GM12878 (cell line): Measurements from ENCODE around the gene SPEG. TPM values are rescaled to one million over a fixed set of nuclear protein-coding genes. Genes with fewer than 3 reads are reported as not detected.

Experiments used
- ATAC-seq: fragments of 200-7000 bp; cut with Tn5 transposase; 3 replicates; pipeline ENCODE4 v1.9.1; 2020; ENCODE audit warnings: mild to moderate bottlenecking, moderate library complexity
- BruUV-seq: library from RNA; stranded (reverse); fragments of 400-500 nt; replicated peaks from 2 replicates; lab custom pipeline; 2021; lab: Mats Ljungman, UMichigan
- CTCF ChIA-PET: fragments of 300-600 bp; sonication (Branson Sonifier 250); formaldehyde crosslinking; extraction: SDS; loops from one replicate; lab custom pipeline; 2021; ENCODE audit warnings: inconsistent platforms; lab: Yijun Ruan, JAX
- POLR2A ChIA-PET: fragments of 350-600 bp; formaldehyde crosslinking; extraction: SDS; loops from one replicate; lab custom pipeline; 2021; ENCODE audit warnings: inconsistent platforms; lab: Charles Lee
- RAD21 ChIA-PET: fragments of 300-600 bp; sonication (Branson Sonifier 250); formaldehyde crosslinking; loops from one replicate; lab custom pipeline; 2023; ENCODE audit warnings: antibody characterized with exemption; ENCODE audit not compliant: unreplicated experiment; lab: Charles Lee
- SMC1A ChIA-PET: fragments of 300-600 bp; sonication (Branson Sonifier 250); formaldehyde crosslinking; loops from one replicate; lab custom pipeline; 2023; ENCODE audit not compliant: unreplicated experiment, uncharacterized antibody; lab: Charles Lee
- DNase-seq: peaks from one replicate; pipeline ENCODE4 v3.0.0-alpha.2; 2011; ENCODE audit warnings: low read depth, low spot score
- FAIRE-seq: peaks from 3 replicates; lab custom pipeline; 2011; peaks lifted over from hg19 to GRCh38; lab: Jason Lieb, UNC
- H2AFZ ChIP-seq: 2 replicates; pipeline ENCODE4 v1.6.0; 2011; ENCODE audit warnings: low read depth, low read length, control low read depth; ENCODE audit not compliant: control insufficient read depth
- H3K27ac ChIP-seq: 2 replicates; pipeline ENCODE4 v1.5.1; 2011; ENCODE audit warnings: control low read depth; ENCODE audit not compliant: control insufficient read depth, insufficient read depth
- H3K27me3 ChIP-seq, 2 experiments: replicated peaks in 1 of 2; 2 replicates each; pipeline versions ENCODE4 v1.6.0 to v1.6.1; 2011; ENCODE audit warnings: low read length in 1 of 2; ENCODE audit not compliant: control insufficient read depth in 2 of 2, insufficient read depth in 2 of 2
- H3K36me3 ChIP-seq, 2 experiments: 2 replicates each; pipeline ENCODE4 v1.5.1; 2011; ENCODE audit warnings: low read length in 1 of 2; ENCODE audit not compliant: control insufficient read depth in 2 of 2, insufficient read depth in 2 of 2
- H3K4me1 ChIP-seq: 2 replicates; pipeline ENCODE4 v1.6.1; 2011; ENCODE audit warnings: mild to moderate bottlenecking, low read length, moderate library complexity, mixed read lengths; ENCODE audit not compliant: control insufficient read depth, insufficient read depth
- H3K4me2 ChIP-seq: 2 replicates; pipeline ENCODE4 v1.6.0; 2011; ENCODE audit warnings: control low read depth; ENCODE audit not compliant: control insufficient read depth, insufficient read depth
- H3K4me3 ChIP-seq: fragments of 200-600 bp; sonication (generic); 2 replicates; pipeline ENCODE4 v1.5.1; 2016
- H3K79me2 ChIP-seq: 2 replicates; pipeline ENCODE4 v1.6.0; 2011; ENCODE audit warnings: low read length; ENCODE audit not compliant: control insufficient read depth, insufficient read depth
- H3K9ac ChIP-seq: 2 replicates; pipeline ENCODE4 v1.8.0; 2011; ENCODE audit warnings: low read length, control low read depth, mixed read lengths; ENCODE audit not compliant: control insufficient read depth, insufficient read depth
- H3K9me3 ChIP-seq: replicated peaks from 3 replicates; pipeline ENCODE4 v1.5.1; 2011; ENCODE audit warnings: mild to moderate bottlenecking, low read length; ENCODE audit not compliant: control insufficient read depth, insufficient read depth
- H4K20me1 ChIP-seq: 2 replicates; pipeline ENCODE4 v1.6.0; 2011; ENCODE audit not compliant: control insufficient read depth, insufficient read depth
- BCL11A ChIP-seq: IDR thresholded peaks from 2 replicates; pipeline ENCODE4 v1.6.1; 2011; ENCODE audit warnings: low read depth, low read length
- BCLAF1 ChIP-seq: fragments of 450-650 bp; IDR thresholded peaks from 2 replicates; pipeline ENCODE4 v1.6.1; 2017; ENCODE audit warnings: antibody characterized with exemption, mild to moderate bottlenecking, moderate library complexity
- CHD1 ChIP-seq: IDR thresholded peaks from 2 replicates; pipeline ENCODE4 v1.6.1; 2012; ENCODE audit warnings: low read depth, low read length, improper control_type of control experiment
- CREB1 ChIP-seq: IDR thresholded peaks from 2 replicates; pipeline ENCODE4 v1.6.1; 2012; ENCODE audit warnings: low read depth, mild to moderate bottlenecking, inconsistent platforms
- CREM ChIP-seq: IDR thresholded peaks from 2 replicates; pipeline ENCODE4 v1.6.1; 2014; ENCODE audit warnings: antibody characterized with exemption, low read depth
- EED ChIP-seq: sonication (generic); IDR thresholded peaks from 2 replicates; pipeline ENCODE4 v1.6.1; 2016; ENCODE audit warnings: antibody characterized with exemption, low read depth
- HDAC6 ChIP-seq: fragments of 200-600 bp; sonication (generic); IDR thresholded peaks from one replicate; pipeline ENCODE4 v1.8.0; 2017; ENCODE audit warnings: antibody characterized with exemption; ENCODE audit not compliant: unreplicated experiment
- IKZF1 ChIP-seq: fragments of 450-650 bp; conservative IDR thresholded peaks from 2 replicates; pipeline ENCODE4 v1.6.1; 2017; ENCODE audit warnings: antibody characterized with exemption, mild to moderate bottlenecking
- MTA3 ChIP-seq: IDR thresholded peaks from 2 replicates; pipeline ENCODE4 v1.6.1; 2012; ENCODE audit warnings: low read length, inconsistent platforms, borderline replicate concordance
- MYC ChIP-seq: IDR thresholded peaks from 2 replicates; pipeline ENCODE4 v1.6.1; 2011; ENCODE audit warnings: mild to moderate bottlenecking, low read length, moderate library complexity, inconsistent platforms; ENCODE audit not compliant: insufficient read depth, insufficient replicate concordance, insufficient read length, severe bottlenecking
- NR2C1 ChIP-seq: fragments of 450-650 bp; IDR thresholded peaks from 2 replicates; pipeline ENCODE4 v1.6.1; 2017; ENCODE audit warnings: antibody characterized with exemption, mild to moderate bottlenecking, moderate library complexity
- RAD21 ChIP-seq: IDR thresholded peaks from 2 replicates; pipeline ENCODE4 v1.6.1; 2011; ENCODE audit warnings: mild to moderate bottlenecking, low read depth, low read length, moderate library complexity; ENCODE audit not compliant: insufficient read depth
- SREBF2 ChIP-seq: IDR thresholded peaks from 2 replicates; pipeline ENCODE4 v1.6.1; 2012; ENCODE audit warnings: mild to moderate bottlenecking, low read length
- ZBED1 ChIP-seq: IDR thresholded peaks from 2 replicates; pipeline ENCODE4 v1.6.1; 2016; ENCODE audit warnings: borderline replicate concordance
- WGBS: methylation state at CpG from one replicate; pipeline ENCODE4 v1.1.6; 2016; ENCODE audit warnings: low lambda C conversion rate; ENCODE audit not compliant: insufficient replicate concordance, insufficient coverage; ENCODE audit errors: missing lambda C conversion rate; 5-methylcytosine and 5-hydroxymethylcytosine counted together
- in situ Hi-C: fragments of 300-500 bp; cut with MboI; formaldehyde crosslinking; loops from 9 replicates; pipeline ENCODE4 v1.14.3; 2018; ENCODE audit warnings: mixed read lengths
- intact Hi-C: fragments of 100-400 bp; cut with micrococcal nuclease; formaldehyde crosslinking; loops from one replicate; pipeline ENCODE4 v1.14.2; 2022; ENCODE audit not compliant: unreplicated experiment
- polyA plus RNA-seq, 11 experiments: library from polyadenylated mRNA; depleted of rRNA in 4 of 11; unstranded in 6 of 11; stranded (reverse) in 5 of 11; fragments of >200 nt; fragmentation: Nextera tagmentation in 4 of 11; fragmentation: Illumina TruSeq in 1 of 11; extraction: Ambion mirVana in 4 of 11; extraction: Trizol in 1 of 11; gene quantifications; 1 replicate in 1 of 11; 2 replicates in 10 of 11; pipeline versions ENCODE4 v1.2.1 to v1.2.3, GENCODE V29; 2011 to 2016; ENCODE audit warnings: inconsistent platforms in 2 of 11, missing spikeins in 2 of 11, low read depth in 1 of 11
- total RNA-seq, 4 experiments: library from RNA; depleted of rRNA in 3 of 4; stranded (reverse); fragments of >200 nt in 3 of 4; fragmentation: Illumina TruSeq in 1 of 4; extraction: Trizol in 1 of 4; gene quantifications; 2 replicates each; pipeline versions ENCODE4 v1.2.1 to v1.2.3, GENCODE V29; 2013 to 2021
- TF ChIP-seq, protein P1 (sequence below): fragments of 450-650 bp; IDR thresholded peaks from 2 replicates; pipeline ENCODE4 v1.6.1; 2018; ENCODE audit warnings: mild to moderate bottlenecking, low read depth, moderate library complexity; ENCODE audit not compliant: partially characterized antibody
- TF ChIP-seq, protein P2 (sequence below): fragments of 450-650 bp; IDR thresholded peaks from 2 replicates; pipeline ENCODE4 v1.6.1; 2017; ENCODE audit warnings: mild to moderate bottlenecking, moderate library complexity

The SPEG gene
- total and polyA plus RNA-seq, 10 of the 15 experiments (the other 5 are each of a cell fraction or from before 2014, with no cell fraction given), result 0.03 to 0.28 TPM; not detected in 8

- no peaks in the 10 kb centered on the region for H4K20me1 ChIP-seq
- intact Hi-C loops, result no loop called here
- H3K9ac ChIP-seq, result no peak overlapping the region
- H3K27ac ChIP-seq, result no peak overlapping the region
- no peaks in the 10 kb centered on the region for H3K79me2 ChIP-seq
- peaks cover 0 to 2% of the 10 kb centered on the region in 2 experiments; a peak in 2 of 4 replicates for H3K27me3 ChIP-seq
- SMC1A ChIA-PET, result no interaction called here
- ATAC-seq (no peak), FAIRE-seq (no peak), DNase-seq (no peak)
- H3K4me2 ChIP-seq, result no peak overlapping the region
- TF ChIP-seq ZBED1, result no peak
- no peak for TF ChIP-seq CREM
- no peak for TF ChIP-seq BCL11A
- TF ChIP-seq, protein P1, sequence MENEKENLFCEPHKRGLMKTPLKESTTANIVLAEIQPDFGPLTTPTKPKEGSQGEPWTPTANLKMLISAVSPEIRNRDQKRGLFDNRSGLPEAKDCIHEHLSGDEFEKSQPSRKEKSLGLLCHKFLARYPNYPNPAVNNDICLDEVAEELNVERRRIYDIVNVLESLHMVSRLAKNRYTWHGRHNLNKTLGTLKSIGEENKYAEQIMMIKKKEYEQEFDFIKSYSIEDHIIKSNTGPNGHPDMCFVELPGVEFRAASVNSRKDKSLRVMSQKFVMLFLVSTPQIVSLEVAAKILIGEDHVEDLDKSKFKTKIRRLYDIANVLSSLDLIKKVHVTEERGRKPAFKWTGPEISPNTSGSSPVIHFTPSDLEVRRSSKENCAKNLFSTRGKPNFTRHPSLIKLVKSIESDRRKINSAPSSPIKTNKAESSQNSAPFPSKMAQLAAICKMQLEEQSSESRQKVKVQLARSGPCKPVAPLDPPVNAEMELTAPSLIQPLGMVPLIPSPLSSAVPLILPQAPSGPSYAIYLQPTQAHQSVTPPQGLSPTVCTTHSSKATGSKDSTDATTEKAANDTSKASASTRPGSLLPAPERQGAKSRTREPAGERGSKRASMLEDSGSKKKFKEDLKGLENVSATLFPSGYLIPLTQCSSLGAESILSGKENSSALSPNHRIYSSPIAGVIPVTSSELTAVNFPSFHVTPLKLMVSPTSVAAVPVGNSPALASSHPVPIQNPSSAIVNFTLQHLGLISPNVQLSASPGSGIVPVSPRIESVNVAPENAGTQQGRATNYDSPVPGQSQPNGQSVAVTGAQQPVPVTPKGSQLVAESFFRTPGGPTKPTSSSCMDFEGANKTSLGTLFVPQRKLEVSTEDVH, result no peak
- TF ChIP-seq, protein P2, sequence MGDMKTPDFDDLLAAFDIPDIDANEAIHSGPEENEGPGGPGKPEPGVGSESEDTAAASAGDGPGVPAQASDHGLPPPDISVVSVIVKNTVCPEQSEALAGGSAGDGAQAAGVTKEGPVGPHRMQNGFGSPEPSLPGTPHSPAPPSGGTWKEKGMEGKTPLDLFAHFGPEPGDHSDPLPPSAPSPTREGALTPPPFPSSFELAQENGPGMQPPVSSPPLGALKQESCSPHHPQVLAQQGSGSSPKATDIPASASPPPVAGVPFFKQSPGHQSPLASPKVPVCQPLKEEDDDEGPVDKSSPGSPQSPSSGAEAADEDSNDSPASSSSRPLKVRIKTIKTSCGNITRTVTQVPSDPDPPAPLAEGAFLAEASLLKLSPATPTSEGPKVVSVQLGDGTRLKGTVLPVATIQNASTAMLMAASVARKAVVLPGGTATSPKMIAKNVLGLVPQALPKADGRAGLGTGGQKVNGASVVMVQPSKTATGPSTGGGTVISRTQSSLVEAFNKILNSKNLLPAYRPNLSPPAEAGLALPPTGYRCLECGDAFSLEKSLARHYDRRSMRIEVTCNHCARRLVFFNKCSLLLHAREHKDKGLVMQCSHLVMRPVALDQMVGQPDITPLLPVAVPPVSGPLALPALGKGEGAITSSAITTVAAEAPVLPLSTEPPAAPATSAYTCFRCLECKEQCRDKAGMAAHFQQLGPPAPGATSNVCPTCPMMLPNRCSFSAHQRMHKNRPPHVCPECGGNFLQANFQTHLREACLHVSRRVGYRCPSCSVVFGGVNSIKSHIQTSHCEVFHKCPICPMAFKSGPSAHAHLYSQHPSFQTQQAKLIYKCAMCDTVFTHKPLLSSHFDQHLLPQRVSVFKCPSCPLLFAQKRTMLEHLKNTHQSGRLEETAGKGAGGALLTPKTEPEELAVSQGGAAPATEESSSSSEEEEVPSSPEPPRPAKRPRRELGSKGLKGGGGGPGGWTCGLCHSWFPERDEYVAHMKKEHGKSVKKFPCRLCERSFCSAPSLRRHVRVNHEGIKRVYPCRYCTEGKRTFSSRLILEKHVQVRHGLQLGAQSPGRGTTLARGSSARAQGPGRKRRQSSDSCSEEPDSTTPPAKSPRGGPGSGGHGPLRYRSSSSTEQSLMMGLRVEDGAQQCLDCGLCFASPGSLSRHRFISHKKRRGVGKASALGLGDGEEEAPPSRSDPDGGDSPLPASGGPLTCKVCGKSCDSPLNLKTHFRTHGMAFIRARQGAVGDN, result no peak
- no peak for TF ChIP-seq NR2C1
- TF ChIP-seq RAD21, result no peak
- no peak for TF ChIP-seq HDAC6
- no peak for TF ChIP-seq MYC
- no peak for TF ChIP-seq CREB1
- no peak for TF ChIP-seq IKZF1
- TF ChIP-seq CHD1, result no peak
- TF ChIP-seq MTA3, result no peak
- TF ChIP-seq BCLAF1, result no peak
- no peak for TF ChIP-seq EED
- TF ChIP-seq SREBF2, result no peak
- in situ Hi-C loops, result no loop called here
- no peaks in the 10 kb centered on the region for H3K4me1 ChIP-seq
- H3K36me3 ChIP-seq, result no peaks in the 10 kb centered on the region
- no TSS peak for BruUV-seq
- H3K9me3 ChIP-seq, result no peaks in the 10 kb centered on the region
- WGBS, result 55% methylated on average over 17 of the region's 17 CpGs
- CTCF ChIA-PET, result no interaction called here
- POLR2A ChIA-PET, result no interaction called here
- no peak overlapping the region for H3K4me3 ChIP-seq
- RAD21 ChIA-PET, result no interaction called here
- no peak overlapping the region for H2AFZ ChIP-seq
These were observed 13.3 kb upstream of the SPEG start for GRCh38 chr2:219421323-219421722.
